Lower leg skin (tissue), 3 donors: ENCODE results near the gene IQCH.

Experiments
- POLR2A ChIP-seq, 2 donors: fragments of 450-650 bp; IDR thresholded peaks; one replicate each; pipeline ENCODE4 v1.6.1; 2016 to 2017; ENCODE audit warnings: antibody characterized with exemption in 2 of 2, mild to moderate bottlenecking in 1 of 2, moderate library complexity in 1 of 2
- TF ChIP-seq, protein P1 (sequence below), 3 donors: fragments of 450-650 bp; IDR thresholded peaks; one replicate each; pipeline ENCODE4 v1.5.1; 2016; ENCODE audit warnings: antibody characterized with exemption in 3 of 3, mild to moderate bottlenecking in 3 of 3, moderate library complexity in 2 of 3

DNA sequence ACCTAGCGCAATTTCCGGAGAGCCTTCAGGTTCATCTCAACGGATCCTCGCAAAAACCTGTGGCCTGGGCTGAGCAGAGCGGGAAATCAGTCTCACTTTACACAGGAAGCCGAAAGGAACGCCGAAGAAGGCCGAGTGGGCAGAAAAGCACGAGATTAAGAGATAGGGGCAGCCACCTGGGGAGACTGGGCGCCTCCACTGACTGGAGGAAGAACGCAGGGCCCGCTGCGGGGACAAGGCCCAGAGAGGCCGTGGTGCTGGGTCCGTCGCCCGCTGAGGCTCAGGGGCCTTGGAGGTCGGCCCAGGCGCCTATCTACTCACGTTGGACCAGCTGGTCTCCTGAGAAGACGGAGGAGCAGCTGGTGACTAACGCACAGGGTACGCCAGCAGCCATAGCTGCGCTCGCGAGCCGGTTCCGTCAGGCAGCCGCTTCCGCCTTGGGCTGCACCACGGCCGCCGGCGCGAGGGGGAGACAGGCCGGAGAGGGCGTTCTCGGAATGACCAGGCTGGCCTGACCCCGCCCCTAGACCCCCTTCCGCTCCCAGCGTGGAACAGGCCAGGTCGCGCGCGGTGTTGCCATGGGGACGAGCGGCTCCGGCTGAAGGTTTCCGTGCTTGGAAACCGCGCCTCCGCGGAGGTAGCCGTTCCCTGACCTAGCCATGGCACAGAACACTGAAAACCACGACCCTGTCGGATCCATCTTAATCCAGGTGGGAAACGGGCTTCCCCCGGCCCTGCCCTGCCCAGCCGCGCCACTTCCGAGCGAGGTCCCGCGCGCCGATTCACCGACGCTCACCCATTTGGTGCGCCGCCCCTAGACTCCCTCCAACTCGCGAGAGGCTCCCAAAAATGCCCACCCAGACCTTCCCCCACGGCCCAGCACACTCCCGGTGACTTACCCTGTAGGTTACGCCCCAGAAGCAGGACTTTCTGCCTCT, at the start of gene IQCH, which contains the start of gene AAGAB:
- TF ChIP-seq, protein P1, sequence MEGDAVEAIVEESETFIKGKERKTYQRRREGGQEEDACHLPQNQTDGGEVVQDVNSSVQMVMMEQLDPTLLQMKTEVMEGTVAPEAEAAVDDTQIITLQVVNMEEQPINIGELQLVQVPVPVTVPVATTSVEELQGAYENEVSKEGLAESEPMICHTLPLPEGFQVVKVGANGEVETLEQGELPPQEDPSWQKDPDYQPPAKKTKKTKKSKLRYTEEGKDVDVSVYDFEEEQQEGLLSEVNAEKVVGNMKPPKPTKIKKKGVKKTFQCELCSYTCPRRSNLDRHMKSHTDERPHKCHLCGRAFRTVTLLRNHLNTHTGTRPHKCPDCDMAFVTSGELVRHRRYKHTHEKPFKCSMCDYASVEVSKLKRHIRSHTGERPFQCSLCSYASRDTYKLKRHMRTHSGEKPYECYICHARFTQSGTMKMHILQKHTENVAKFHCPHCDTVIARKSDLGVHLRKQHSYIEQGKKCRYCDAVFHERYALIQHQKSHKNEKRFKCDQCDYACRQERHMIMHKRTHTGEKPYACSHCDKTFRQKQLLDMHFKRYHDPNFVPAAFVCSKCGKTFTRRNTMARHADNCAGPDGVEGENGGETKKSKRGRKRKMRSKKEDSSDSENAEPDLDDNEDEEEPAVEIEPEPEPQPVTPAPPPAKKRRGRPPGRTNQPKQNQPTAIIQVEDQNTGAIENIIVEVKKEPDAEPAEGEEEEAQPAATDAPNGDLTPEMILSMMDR (IDR thresholded peaks at IDR 0.05): no peak
- TF ChIP-seq POLR2A (IDR thresholded peaks at IDR 0.05): no peak
